SK-N-SH (cell line): Measurements from ENCODE around the gene RIPPLY3. TPM values are rescaled to one million over a fixed set of nuclear protein-coding genes. Genes with fewer than 3 reads are reported as not detected.

ENCODE experiments used
- CTCF ChIA-PET: fragments of 300-600, 350-600 bp; formaldehyde crosslinking; extraction: SDS; loops from one replicate; lab custom pipeline; 2021; lab: Yijun Ruan, JAX
- POLR2A ChIA-PET: fragments of 350-600 bp; sonication (Branson Sonifier 250); formaldehyde crosslinking; extraction: SDS; loops from one replicate; lab custom pipeline; 2020; ENCODE audit warnings: antibody characterized with exemption, inconsistent platforms; lab: Yijun Ruan, JAX
- DNase-seq: peaks from one replicate; pipeline ENCODE4 v3.0.0; 2012
- H2AFZ ChIP-seq: fragments of 200-600 bp; sonication (generic); 2 replicates; pipeline ENCODE4 v1.8.1; 2016; ENCODE audit warnings: antibody characterized with exemption, mild to moderate bottlenecking, low read depth
- H3F3A ChIP-seq: fragments of 200-600 bp; sonication (generic); replicated peaks from 2 replicates; pipeline ENCODE3; 2016; ENCODE audit warnings: antibody characterized with exemption, mild to moderate bottlenecking; ENCODE audit not compliant: insufficient read depth
- H3K27ac ChIP-seq, 2 experiments: fragments of 200-500 bp in 1 of 2; fragments of 200-600 bp in 1 of 2; sonication (Bioruptor generic) in 1 of 2; sonication (generic), shearing (Covaris generic) in 1 of 2; 2 replicates each; pipeline versions ENCODE4 v1.5.1 to v1.6.1; 2014 to 2016; ENCODE audit warnings: low read depth in 2 of 2, inconsistent platforms in 1 of 2, low read length in 1 of 2, mild to moderate bottlenecking in 1 of 2, mixed read lengths in 1 of 2
- H3K27me3 ChIP-seq: fragments of 200-600 bp; sonication (generic), shearing (Covaris generic); 2 replicates; pipeline ENCODE4 v1.6.1; 2016; ENCODE audit warnings: mixed run types; ENCODE audit not compliant: insufficient read depth
- H3K36me3 ChIP-seq, 2 experiments: fragments of 200-500 bp in 1 of 2; fragments of 200-600 bp in 1 of 2; sonication (Bioruptor generic) in 1 of 2; sonication (generic) in 1 of 2; replicated peaks in 1 of 2; 2 replicates each; pipeline versions ENCODE3 to v1.5.1; 2014 to 2016; ENCODE audit warnings: low read length in 1 of 2, mild to moderate bottlenecking in 1 of 2; ENCODE audit not compliant: insufficient read depth in 2 of 2, control insufficient read depth in 1 of 2
- H3K4me1 ChIP-seq, 2 experiments: fragments of 200-500 bp in 1 of 2; fragments of 200-600 bp in 1 of 2; sonication (Bioruptor generic) in 1 of 2; sonication (generic), shearing (Covaris generic) in 1 of 2; 2 replicates each; pipeline versions ENCODE4 v1.5.1 to v1.6.1; 2014 to 2016; ENCODE audit warnings: low read depth in 1 of 2, low read length in 1 of 2, mixed run types in 1 of 2; ENCODE audit not compliant: insufficient read depth in 2 of 2, control insufficient read depth in 1 of 2
- H3K4me2 ChIP-seq: fragments of 200-600 bp; sonication (generic), shearing (Covaris generic); 2 replicates; pipeline ENCODE4 v1.6.1; 2017; ENCODE audit warnings: mixed run types
- H3K4me3 ChIP-seq, 2 experiments: fragments of 200-500 bp in 1 of 2; fragments of 200-600 bp in 1 of 2; sonication (Bioruptor generic) in 1 of 2; sonication (generic), shearing (Covaris generic) in 1 of 2; 2 replicates each; pipeline versions ENCODE4 v1.5.1 to v1.8.1; 2014 to 2016; ENCODE audit warnings: low read depth in 2 of 2, inconsistent platforms in 1 of 2, low read length in 1 of 2, mild to moderate bottlenecking in 1 of 2, mixed read lengths in 1 of 2, moderate library complexity in 1 of 2
- H3K79me2 ChIP-seq: fragments of 200-600 bp; sonication (generic); 2 replicates; pipeline ENCODE4 v1.8.1; 2017; ENCODE audit warnings: mild to moderate bottlenecking; ENCODE audit not compliant: insufficient read depth
- H3K9ac ChIP-seq: fragments of 200-600 bp; sonication (generic); 2 replicates; pipeline ENCODE4 v1.6.1; 2017; ENCODE audit warnings: mixed run types
- H3K9me2 ChIP-seq: fragments of 200-600 bp; sonication (generic); 2 replicates; pipeline ENCODE4 v1.6.1; 2017; ENCODE audit warnings: mixed run types
- H3K9me3 ChIP-seq: fragments of 200-600 bp; sonication (generic); 2 replicates; pipeline ENCODE4 v1.6.1; 2017; ENCODE audit warnings: mixed run types, mild to moderate bottlenecking, moderate library complexity
- H4K20me1 ChIP-seq: fragments of 200-600 bp; sonication (generic); 2 replicates; pipeline ENCODE4 v1.6.1; 2017; ENCODE audit warnings: mild to moderate bottlenecking, mixed run types; ENCODE audit not compliant: insufficient read depth
- CHD2 ChIP-seq: fragments of 150-350 bp; IDR thresholded peaks from 2 replicates; pipeline ENCODE4 v1.6.1; 2018; ENCODE audit warnings: low read length; ENCODE audit not compliant: partially characterized antibody
- EP300 ChIP-seq, 2 experiments: IDR thresholded peaks; 2 replicates each; pipeline versions ENCODE4 v1.4.0 to v1.6.1; 2012; ENCODE audit warnings: borderline replicate concordance in 1 of 2, low read depth in 1 of 2, low read length in 1 of 2
- EZH2phosphoT487 ChIP-seq: fragments of 200-600 bp; sonication (generic); IDR thresholded peaks from 2 replicates; pipeline ENCODE4 v1.6.1; 2017; ENCODE audit warnings: low read depth, mixed run types, mild to moderate bottlenecking, antibody characterized with exemption, moderate library complexity, borderline replicate concordance
- FOXJ3 ChIP-seq: sonication (generic); formaldehyde crosslinking; IDR thresholded peaks from 2 replicates; pipeline ENCODE4 v1.5.1; 2020; ENCODE audit warnings: mild to moderate bottlenecking, missing genetic modification reagents
- JUND ChIP-seq: IDR thresholded peaks from 2 replicates; pipeline ENCODE4 v1.4.0; 2012
- MXI1 ChIP-seq: IDR thresholded peaks from 2 replicates; pipeline ENCODE4 v1.6.1; 2012; ENCODE audit warnings: mild to moderate bottlenecking, low read depth, low read length, improper control_type of control experiment
- NRF1 ChIP-seq: IDR thresholded peaks from 2 replicates; pipeline ENCODE4 v1.6.1; 2012; ENCODE audit warnings: low read depth, mild to moderate bottlenecking, low read length
- POLR2AphosphoS5 ChIP-seq: IDR thresholded peaks from 2 replicates; pipeline ENCODE4 v1.6.1; 2012; ENCODE audit warnings: low read depth, low read length
- RCOR1 ChIP-seq: fragments of 150-350 bp; IDR thresholded peaks from 2 replicates; pipeline ENCODE4 v1.6.1; 2017; ENCODE audit warnings: antibody characterized with exemption, low read length
- RXRA ChIP-seq: IDR thresholded peaks from 2 replicates; pipeline ENCODE4 v1.4.0; 2012; ENCODE audit warnings: low read depth, mild to moderate bottlenecking, borderline replicate concordance
- SMC3 ChIP-seq: IDR thresholded peaks from 2 replicates; pipeline ENCODE4 v1.6.1; 2012; ENCODE audit warnings: low read depth, low read length, improper control_type of control experiment
- TAF1 ChIP-seq: IDR thresholded peaks from 2 replicates; pipeline ENCODE4 v1.6.1; 2012; ENCODE audit warnings: low read depth, mild to moderate bottlenecking, low read length, moderate library complexity, borderline replicate concordance
- TCF12 ChIP-seq: IDR thresholded peaks from 2 replicates; pipeline ENCODE4 v1.4.0; 2012
- TEAD4 ChIP-seq: IDR thresholded peaks from 2 replicates; pipeline ENCODE4 v1.4.0; 2012; ENCODE audit warnings: mild to moderate bottlenecking, borderline replicate concordance; ENCODE audit not compliant: insufficient read depth
- YY1 ChIP-seq: IDR thresholded peaks from 2 replicates; pipeline ENCODE4 v1.4.0; 2012; ENCODE audit warnings: low read depth, mild to moderate bottlenecking
- WGBS: methylation state at CpG from one replicate; pipeline ENCODE4 v1.1.6; 2017; ENCODE audit warnings: low lambda C conversion rate; 5-methylcytosine and 5-hydroxymethylcytosine counted together
- polyA plus RNA-seq, 3 experiments: library from polyadenylated mRNA; depleted of rRNA; stranded (reverse); fragments of >200 nt; gene quantifications; 2 replicates each; pipeline ENCODE4 v1.2.3, GENCODE V29; 2012
- TF ChIP-seq, protein P1 (sequence below): fragments of 150-350 bp; IDR thresholded peaks from 2 replicates; pipeline ENCODE4 v1.6.1; 2017; ENCODE audit warnings: antibody characterized with exemption, low read length, low read depth, borderline replicate concordance
- TF ChIP-seq, protein P2 (sequence below): IDR thresholded peaks from 2 replicates; pipeline ENCODE4 v1.4.0; 2012; ENCODE audit warnings: low read depth
- TF ChIP-seq, protein P3 (sequence below): IDR thresholded peaks from 2 replicates; pipeline ENCODE4 v1.6.1; 2012; ENCODE audit warnings: mild to moderate bottlenecking, low read depth, low read length, moderate library complexity

RIPPLY3 gene
- polyA plus RNA-seq, 1 of the 3 experiments (the other 2 are of a cell fraction) = 0.03 TPM

DNA sequence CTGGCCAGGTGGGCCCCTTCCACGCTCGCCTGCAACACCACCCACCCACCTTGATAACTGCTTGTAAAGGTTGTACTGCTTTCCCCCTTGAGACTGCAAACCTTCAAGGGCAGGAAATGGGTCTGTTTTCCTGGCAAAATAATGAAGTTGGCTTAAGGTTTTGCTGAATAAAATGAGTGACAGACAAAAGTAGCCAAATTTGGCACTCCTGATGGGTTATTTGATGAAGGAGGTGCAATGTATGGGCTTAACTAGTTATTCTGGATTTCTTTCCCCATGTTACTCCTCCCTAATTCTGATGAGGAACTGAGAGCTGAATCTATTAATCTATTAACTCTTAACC, 25.5 kb upstream of the RIPPLY3 start:
- Histone ChIP-seq H3F3A (peaks cover 9% of the 10 kb centered on the region), H4K20me1 (no peaks in the 10 kb centered on the region), H3K79me2 (no peaks in the 10 kb centered on the region), H2AFZ (no peak overlapping the region)
- CTCF ChIA-PET = no interaction called here
- TF ChIP-seq CHD2 = no peak
- no peak for TF ChIP-seq RXRA
- TF ChIP-seq YY1 = no peak
- TF ChIP-seq, protein P1, sequence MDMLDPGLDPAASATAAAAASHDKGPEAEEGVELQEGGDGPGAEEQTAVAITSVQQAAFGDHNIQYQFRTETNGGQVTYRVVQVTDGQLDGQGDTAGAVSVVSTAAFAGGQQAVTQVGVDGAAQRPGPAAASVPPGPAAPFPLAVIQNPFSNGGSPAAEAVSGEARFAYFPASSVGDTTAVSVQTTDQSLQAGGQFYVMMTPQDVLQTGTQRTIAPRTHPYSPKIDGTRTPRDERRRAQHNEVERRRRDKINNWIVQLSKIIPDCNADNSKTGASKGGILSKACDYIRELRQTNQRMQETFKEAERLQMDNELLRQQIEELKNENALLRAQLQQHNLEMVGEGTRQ = no peak
- no peak for TF ChIP-seq TAF1
- no peak for TF ChIP-seq POLR2AphosphoS5
- no peak for TF ChIP-seq EP300 (IDR thresholded peaks at IDR 0.05; ENCODE audit: borderline replicate concordance in 1 of 2, low read depth in 1 of 2, low read length in 1 of 2)
- TF ChIP-seq MXI1 = no peak
- TF ChIP-seq JUND = no peak
- TF ChIP-seq TCF12 = no peak
- TF ChIP-seq TEAD4 = no peak
- TF ChIP-seq, protein P2, sequence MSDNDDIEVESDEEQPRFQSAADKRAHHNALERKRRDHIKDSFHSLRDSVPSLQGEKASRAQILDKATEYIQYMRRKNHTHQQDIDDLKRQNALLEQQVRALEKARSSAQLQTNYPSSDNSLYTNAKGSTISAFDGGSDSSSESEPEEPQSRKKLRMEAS = no peak
- no peak for TF ChIP-seq SMC3
- no peak for TF ChIP-seq NRF1
- TF ChIP-seq, protein P3, sequence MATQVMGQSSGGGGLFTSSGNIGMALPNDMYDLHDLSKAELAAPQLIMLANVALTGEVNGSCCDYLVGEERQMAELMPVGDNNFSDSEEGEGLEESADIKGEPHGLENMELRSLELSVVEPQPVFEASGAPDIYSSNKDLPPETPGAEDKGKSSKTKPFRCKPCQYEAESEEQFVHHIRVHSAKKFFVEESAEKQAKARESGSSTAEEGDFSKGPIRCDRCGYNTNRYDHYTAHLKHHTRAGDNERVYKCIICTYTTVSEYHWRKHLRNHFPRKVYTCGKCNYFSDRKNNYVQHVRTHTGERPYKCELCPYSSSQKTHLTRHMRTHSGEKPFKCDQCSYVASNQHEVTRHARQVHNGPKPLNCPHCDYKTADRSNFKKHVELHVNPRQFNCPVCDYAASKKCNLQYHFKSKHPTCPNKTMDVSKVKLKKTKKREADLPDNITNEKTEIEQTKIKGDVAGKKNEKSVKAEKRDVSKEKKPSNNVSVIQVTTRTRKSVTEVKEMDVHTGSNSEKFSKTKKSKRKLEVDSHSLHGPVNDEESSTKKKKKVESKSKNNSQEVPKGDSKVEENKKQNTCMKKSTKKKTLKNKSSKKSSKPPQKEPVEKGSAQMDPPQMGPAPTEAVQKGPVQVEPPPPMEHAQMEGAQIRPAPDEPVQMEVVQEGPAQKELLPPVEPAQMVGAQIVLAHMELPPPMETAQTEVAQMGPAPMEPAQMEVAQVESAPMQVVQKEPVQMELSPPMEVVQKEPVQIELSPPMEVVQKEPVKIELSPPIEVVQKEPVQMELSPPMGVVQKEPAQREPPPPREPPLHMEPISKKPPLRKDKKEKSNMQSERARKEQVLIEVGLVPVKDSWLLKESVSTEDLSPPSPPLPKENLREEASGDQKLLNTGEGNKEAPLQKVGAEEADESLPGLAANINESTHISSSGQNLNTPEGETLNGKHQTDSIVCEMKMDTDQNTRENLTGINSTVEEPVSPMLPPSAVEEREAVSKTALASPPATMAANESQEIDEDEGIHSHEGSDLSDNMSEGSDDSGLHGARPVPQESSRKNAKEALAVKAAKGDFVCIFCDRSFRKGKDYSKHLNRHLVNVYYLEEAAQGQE = no peak
- no peak for TF ChIP-seq FOXJ3
- TF ChIP-seq RCOR1 = no peak
- TF ChIP-seq EZH2phosphoT487 = no peak
- TF ChIP-seq, all 33 proteins: peak for 0
- H3K9me3 ChIP-seq = no peaks in the 10 kb centered on the region
- no peak overlapping the region for H3K4me2 ChIP-seq
- 95% methylated on average over 2 of the region's 2 CpGs for WGBS
- H3K4me1 ChIP-seq = peaks cover 0 to 5% of the 10 kb centered on the region in 2 experiments; a peak in 3 of 4 replicates
- H3K9me2 ChIP-seq = no peaks in the 10 kb centered on the region
- DNase-seq = no peak
- H3K9ac ChIP-seq = no peak overlapping the region
- POLR2A ChIA-PET = no interaction called here
- no peak overlapping the region for H3K27ac ChIP-seq
- no peaks in the 10 kb centered on the region for H3K27me3 ChIP-seq
- H3K4me3 ChIP-seq = no peak overlapping the region
- H3K36me3 ChIP-seq = no peaks in the 10 kb centered on the region
